OCI-LY7 (cell line): Measurements from ENCODE around the gene PMS1. TPM values are rescaled to one million over a fixed set of nuclear protein-coding genes. Genes with fewer than 3 reads are reported as not detected.

Source experiments
- BruUV-seq: library from RNA; stranded (reverse); fragments of 400-500 nt; replicated peaks from 2 replicates; lab custom pipeline; 2021; lab: Mats Ljungman, UMichigan
- CTCF ChIA-PET: fragments of 300-600 bp; sonication (Branson Sonifier 250); formaldehyde crosslinking; loops from one replicate; lab custom pipeline; 2022; ENCODE audit warnings: antibody characterized with exemption; ENCODE audit not compliant: unreplicated experiment; lab: Charles Lee
- POLR2A ChIA-PET: fragments of 300-600 bp; sonication (Branson Sonifier 250); formaldehyde crosslinking; loops from one replicate; lab custom pipeline; 2022; ENCODE audit warnings: antibody characterized with exemption; lab: Charles Lee
- DNase-seq: peaks from one replicate; pipeline ENCODE4 v3.0.0-alpha.2; 2015; ENCODE audit warnings: low spot score
- H2AFZ ChIP-seq: fragments of 200-600 bp; sonication (generic), shearing (Covaris generic); 2 replicates; pipeline ENCODE4 v1.6.1; 2014; ENCODE audit warnings: mild to moderate bottlenecking, antibody characterized with exemption, low read length, moderate library complexity
- H3K27ac ChIP-seq: fragments of 200-600 bp; sonication (generic); 2 replicates; pipeline ENCODE4 v1.5.1; 2014; ENCODE audit warnings: mixed run types, low read depth, mild to moderate bottlenecking, moderate library complexity, low read length, inconsistent platforms; ENCODE audit not compliant: poor library complexity, severe bottlenecking
- H3K36me3 ChIP-seq: fragments of 200-600 bp; sonication (generic); 2 replicates; pipeline ENCODE4 v1.6.1; 2014; ENCODE audit warnings: mild to moderate bottlenecking, antibody characterized with exemption, low read length, moderate library complexity, mixed read lengths; ENCODE audit not compliant: insufficient read depth
- H3K4me1 ChIP-seq: fragments of 200-600 bp; sonication (generic); 2 replicates; pipeline ENCODE4 v1.5.1; 2014; ENCODE audit warnings: mild to moderate bottlenecking, low read length; ENCODE audit not compliant: insufficient read depth, poor library complexity, severe bottlenecking
- H3K4me2 ChIP-seq: fragments of 200-600 bp; sonication (generic); 2 replicates; pipeline ENCODE4 v1.6.1; 2014; ENCODE audit warnings: mild to moderate bottlenecking, low read length
- H3K4me3 ChIP-seq: fragments of 200-600 bp; sonication (generic); 2 replicates; pipeline ENCODE4 v1.5.1; 2014; ENCODE audit warnings: mild to moderate bottlenecking, low read depth, low read length; ENCODE audit not compliant: poor library complexity, severe bottlenecking
- H3K79me2 ChIP-seq: fragments of 200-600 bp; sonication (generic); 2 replicates; pipeline ENCODE4 v1.6.1; 2016; ENCODE audit warnings: low read depth, mild to moderate bottlenecking, low read length, moderate library complexity, mixed read lengths; ENCODE audit not compliant: insufficient read depth
- H3K9me2 ChIP-seq: fragments of 200-600 bp; sonication (generic); 2 replicates; pipeline ENCODE4 v1.6.1; 2016; ENCODE audit warnings: mild to moderate bottlenecking, low read length, mixed read lengths; ENCODE audit not compliant: insufficient read depth
- H3K9me3 ChIP-seq: fragments of 200-600 bp; sonication (generic); 2 replicates; pipeline ENCODE4 v1.6.1; 2014; ENCODE audit warnings: mild to moderate bottlenecking, mixed run types, low read length, mixed read lengths
- H4K20me1 ChIP-seq: fragments of 200-600 bp; sonication (generic); 2 replicates; pipeline ENCODE4 v1.6.1; 2014; ENCODE audit warnings: mild to moderate bottlenecking, antibody characterized with exemption, low read length, moderate library complexity, mixed read lengths; ENCODE audit not compliant: insufficient read depth
- CTCF ChIP-seq: fragments of 200-600 bp; sonication (generic); conservative IDR thresholded peaks from 2 replicates; pipeline ENCODE4 v1.5.1; 2014; ENCODE audit warnings: mild to moderate bottlenecking, antibody characterized with exemption, low read length, moderate library complexity, mixed read lengths
- EZH2phosphoT487 ChIP-seq: fragments of 200-600 bp; sonication (generic); IDR thresholded peaks from 2 replicates; pipeline ENCODE4 v1.6.1; 2018; ENCODE audit warnings: low read depth, borderline replicate concordance, mild to moderate bottlenecking, mixed run types, antibody characterized with exemption, low read length, moderate library complexity, mixed read lengths
- intact Hi-C: fragments of 100-400 bp; cut with micrococcal nuclease; formaldehyde crosslinking; loops from one replicate; pipeline ENCODE4 v1.10.0; 2022; ENCODE audit not compliant: unreplicated experiment
- total RNA-seq, 2 experiments: library from RNA; depleted of rRNA in 1 of 2; stranded (reverse); fragments of >200 nt in 1 of 2; shearing (Covaris generic) in 1 of 2; gene quantifications; 2 replicates each; pipeline ENCODE4 v1.2.3, GENCODE V29; 2014 to 2022

PMS1 gene
- total RNA-seq, 2 experiments from 2014 or later = 31.2 to 72.2 TPM

- Histone ChIP-seq H3K4me1 (peaks cover 9% of the 10 kb centered on the region), H2AFZ (no peak overlapping the region), H3K27ac (no peak overlapping the region), H3K9me3 (no peaks in the 10 kb centered on the region), H3K9me2 (no peaks in the 10 kb centered on the region), H3K36me3 (peaks cover 53% of the 10 kb centered on the region), H3K79me2 (no peaks in the 10 kb centered on the region), H4K20me1 (no peaks in the 10 kb centered on the region), H3K4me2 (no peak overlapping the region), H3K4me3 (no peak overlapping the region)
- peak; percentile 10 for DNase-seq
- intact Hi-C loops = no loop called here
- ChIA-PET POLR2A (interaction anchor here (1.6 kb wide), 1 partner anchor 9 kb away, joined by 6 read pairs; no protein-coding TSS in a partner anchor), CTCF (no interaction called here)
- TF ChIP-seq EZH2phosphoT487 (no peak), CTCF (no peak)
- BruUV-seq = no TSS peak
Measured at GRCh38 chr2:189865826-189866225, 81.6 kb downstream of the PMS1 start.

- H3K4me1 ChIP-seq = peaks cover 9% of the 10 kb centered on the region
- H3K36me3 ChIP-seq = peaks cover 53% of the 10 kb centered on the region
- TF ChIP-seq EZH2phosphoT487 (no peak), CTCF (no peak)
- H3K79me2 ChIP-seq = no peaks in the 10 kb centered on the region
- no peaks in the 10 kb centered on the region for H3K9me3 ChIP-seq
- no peak for DNase-seq
- intact Hi-C loops = no loop called here
- BruUV-seq = no TSS peak
- POLR2A ChIA-PET = interaction anchor here (1.6 kb wide), 1 partner anchor 9 kb away, joined by 6 read pairs; no protein-coding TSS in a partner anchor
- no peaks in the 10 kb centered on the region for H3K9me2 ChIP-seq
- no peak overlapping the region for H2AFZ ChIP-seq
- H3K4me2 ChIP-seq = no peak overlapping the region
- CTCF ChIA-PET = no interaction called here
- no peak overlapping the region for H3K27ac ChIP-seq
- no peak overlapping the region for H3K4me3 ChIP-seq
- no peaks in the 10 kb centered on the region for H4K20me1 ChIP-seq
Measured at GRCh38 chr2:189866296-189866695, 82.0 kb downstream of the PMS1 start.

- CTCF ChIA-PET = interaction anchor here (0.6 kb wide), 1 partner anchor 353 kb away, joined by 3 read pairs; no protein-coding TSS in a partner anchor
Measured at GRCh38 chr2:189868896-189869295, 84.6 kb downstream of the PMS1 start.

More at GRCh38 chr2:189868896-189869295, 84.6 kb downstream of the PMS1 start:
- Histone ChIP-seq H3K27ac (no peak overlapping the region), H3K79me2 (no peaks in the 10 kb centered on the region), H3K9me3 (no peaks in the 10 kb centered on the region), H3K4me2 (no peak overlapping the region), H4K20me1 (no peaks in the 10 kb centered on the region), H3K4me3 (no peak overlapping the region), H3K4me1 (peaks cover 9% of the 10 kb centered on the region), H3K36me3 (peaks cover 41% of the 10 kb centered on the region), H3K9me2 (no peaks in the 10 kb centered on the region), H2AFZ (no peak overlapping the region)
- DNase-seq = no peak
- BruUV-seq = no TSS peak
- intact Hi-C loops = no loop called here
- TF ChIP-seq CTCF (no peak), EZH2phosphoT487 (no peak)
- POLR2A ChIA-PET = interaction anchor here (0.6 to 1.2 kb wide), 2 partner anchors 11 to 1957 kb away, joined by 3 to 5 read pairs; no protein-coding TSS in a partner anchor
